GM12865 (cell line): ENCODE measurements around the gene CELSR3.

Experiments used
- DNase-seq: peaks from one replicate; pipeline ENCODE4 v3.0.0; 2010; ENCODE audit warnings: low read depth
- H3K4me3 ChIP-seq: 2 replicates; pipeline ENCODE4 v1.5.1; 2011; ENCODE audit warnings: mild to moderate bottlenecking, low read depth, low read length, control low read depth
- CTCF ChIP-seq: IDR thresholded peaks from 2 replicates; pipeline ENCODE4 v1.5.1; 2011; ENCODE audit warnings: low read length, control low read depth, low read depth, inconsistent platforms; ENCODE audit not compliant: insufficient read depth; ENCODE audit errors: missing control alignments

CELSR3 gene

GRCh38 chr3:48642605-48643004 is 20.1 kb downstream of the CELSR3 start:
- no peak overlapping the region for H3K4me3 ChIP-seq
- DNase-seq = no peak
- TF ChIP-seq CTCF = no peak

GRCh38 chr3:48641396-48641795 is 21.3 kb downstream of the CELSR3 start:
- no peak overlapping the region for H3K4me3 ChIP-seq
- TF ChIP-seq CTCF = no peak
- DNase-seq = no peak

- DNase-seq = no peak
- TF ChIP-seq CTCF = no peak
These were observed 22.6 kb downstream of the CELSR3 start for GRCh38 chr3:48639944-48640606.

GRCh38 chr3:48637305-48637704 is 25.4 kb downstream of the CELSR3 start:
- no peak overlapping the region for H3K4me3 ChIP-seq
- no peak for TF ChIP-seq CTCF
- no peak for DNase-seq

More at GRCh38 chr3:48639944-48640606, 22.6 kb downstream of the CELSR3 start:
- H3K4me3 ChIP-seq = no peak overlapping the region

- TF ChIP-seq CTCF = no peak
- DNase-seq = no peak
- peak overlapping the region; percentile 93 for H3K4me3 ChIP-seq
These were observed 26.5 kb downstream of the CELSR3 start for GRCh38 chr3:48636149-48636655.

GRCh38 chr3:48635222-48636021 is 27.3 kb downstream of the CELSR3 start, which contains the start of gene SLC26A6:
SLC26A6 (minus strand) TSS chr3:48635461; CDS start chr3:48635393, 68 bp downstream.
- TF ChIP-seq CTCF = peak; percentile 76
- H3K4me3 ChIP-seq = peak within 1 kb of the TSS; percentile 93
- DNase-seq = peak; percentile 97
